Cardiac muscle cell (in vitro differentiated cells and primary cell): ENCODE measurements around the gene SPZ1. TPM values are rescaled to one million over a fixed set of nuclear protein-coding genes. Genes with fewer than 3 reads are reported as not detected.

Experiments used
- DNase-seq, 2 donors: peaks; one replicate each; pipeline versions ENCODE4 v3.0.0 to v3.0.0-alpha.2; 2010 to 2017; ENCODE audit warnings: low read depth in 1 of 2, low spot score in 1 of 2
- H3K27ac ChIP-seq: fragments of 200-600 bp; sonication (generic); 2 replicates; pipeline ENCODE4 v1.5.1; 2016
- H3K27me3 ChIP-seq: fragments of 200-600 bp; sonication (generic); 2 replicates; pipeline ENCODE4 v1.6.0; 2016; ENCODE audit warnings: control low read depth
- H3K36me3 ChIP-seq: fragments of 200-600 bp; sonication (generic); 2 replicates; pipeline ENCODE4 v1.5.1; 2016; ENCODE audit warnings: control low read depth
- H3K4me1 ChIP-seq: fragments of 200-600 bp; sonication (generic); 2 replicates; pipeline ENCODE4 v1.8.1; 2017; ENCODE audit warnings: low read depth, mild to moderate bottlenecking, mixed run types
- H3K4me3 ChIP-seq: fragments of 200-600 bp; sonication (generic); 2 replicates; pipeline ENCODE4 v1.5.1; 2016; ENCODE audit warnings: mild to moderate bottlenecking
- H3K9me3 ChIP-seq: fragments of 200-600 bp; sonication (generic); 2 replicates; pipeline ENCODE4 v1.5.1; 2017; ENCODE audit warnings: low read depth, mild to moderate bottlenecking, control low read depth
- polyA plus RNA-seq: library from polyadenylated mRNA; unstranded; fragments of >200 nt; fragmentation: Nextera tagmentation; extraction: Ambion mirVana; gene quantifications from 2 replicates; pipeline ENCODE4 v1.2.1, GENCODE V29; 2016
- total RNA-seq: library from RNA; depleted of rRNA; stranded (reverse); fragments of >200 nt; gene quantifications from 2 replicates; pipeline ENCODE4 v1.2.3, GENCODE V29; 2016
- TF ChIP-seq, protein P1 (sequence below): IDR thresholded peaks from 2 replicates; pipeline ENCODE4 v1.5.1; 2012; ENCODE audit warnings: low read depth, mild to moderate bottlenecking, low read length

SPZ1 gene
- total and polyA plus RNA-seq, 2 experiments from 2014 or later = not detected

DNA sequence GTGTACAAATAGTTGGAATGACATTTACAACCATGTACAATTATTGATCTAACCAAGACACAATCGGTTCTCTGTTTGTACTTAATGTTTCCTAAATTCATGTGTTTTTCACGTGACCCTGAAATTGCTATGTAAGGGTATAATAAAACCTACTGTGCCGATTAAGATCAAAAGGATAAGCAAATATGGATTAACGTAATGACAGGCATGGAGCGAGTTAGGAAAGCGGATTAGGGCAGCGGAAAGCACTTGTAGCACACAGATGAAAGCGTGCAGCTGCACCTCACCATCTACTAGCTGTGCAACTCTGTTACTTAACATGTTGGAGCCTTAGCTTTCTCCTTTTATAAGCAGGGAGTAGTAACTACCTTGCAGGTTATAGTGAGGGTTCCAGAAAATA lies 49.7 kb downstream of the SPZ1 start:
- no peak for DNase-seq
- Histone ChIP-seq H3K4me1 (no peaks in the 10 kb centered on the region), H3K36me3 (no peaks in the 10 kb centered on the region), H3K9me3 (no peaks in the 10 kb centered on the region), H3K4me3 (no peak overlapping the region), H3K27me3 (no peaks in the 10 kb centered on the region), H3K27ac (no peak overlapping the region)
- TF ChIP-seq, protein P1, sequence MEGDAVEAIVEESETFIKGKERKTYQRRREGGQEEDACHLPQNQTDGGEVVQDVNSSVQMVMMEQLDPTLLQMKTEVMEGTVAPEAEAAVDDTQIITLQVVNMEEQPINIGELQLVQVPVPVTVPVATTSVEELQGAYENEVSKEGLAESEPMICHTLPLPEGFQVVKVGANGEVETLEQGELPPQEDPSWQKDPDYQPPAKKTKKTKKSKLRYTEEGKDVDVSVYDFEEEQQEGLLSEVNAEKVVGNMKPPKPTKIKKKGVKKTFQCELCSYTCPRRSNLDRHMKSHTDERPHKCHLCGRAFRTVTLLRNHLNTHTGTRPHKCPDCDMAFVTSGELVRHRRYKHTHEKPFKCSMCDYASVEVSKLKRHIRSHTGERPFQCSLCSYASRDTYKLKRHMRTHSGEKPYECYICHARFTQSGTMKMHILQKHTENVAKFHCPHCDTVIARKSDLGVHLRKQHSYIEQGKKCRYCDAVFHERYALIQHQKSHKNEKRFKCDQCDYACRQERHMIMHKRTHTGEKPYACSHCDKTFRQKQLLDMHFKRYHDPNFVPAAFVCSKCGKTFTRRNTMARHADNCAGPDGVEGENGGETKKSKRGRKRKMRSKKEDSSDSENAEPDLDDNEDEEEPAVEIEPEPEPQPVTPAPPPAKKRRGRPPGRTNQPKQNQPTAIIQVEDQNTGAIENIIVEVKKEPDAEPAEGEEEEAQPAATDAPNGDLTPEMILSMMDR = no peak

- H3K9me3 ChIP-seq = no peaks in the 10 kb centered on the region
- TF ChIP-seq, protein P1 = no peak
- DNase-seq = no peak
- no peaks in the 10 kb centered on the region for H3K36me3 ChIP-seq
- H3K27ac ChIP-seq = no peak overlapping the region
- no peak overlapping the region for H3K4me3 ChIP-seq
- H3K27me3 ChIP-seq = no peaks in the 10 kb centered on the region
- H3K4me1 ChIP-seq = no peaks in the 10 kb centered on the region
Observed at GRCh38 chr5:80370390-80370789, 50.6 kb downstream of the SPZ1 start.

Other genes starting within 250 kb of the SPZ1 start
- 21.2 and 33.6 TPM in 2 replicates for gene SERINC5, start 64.0 kb upstream of the SPZ1 start, total RNA-seq
- 10.8 and 17.9 TPM in 2 replicates for gene SERINC5, start 64.0 kb upstream of the SPZ1 start, polyA plus RNA-seq
- 18.7 and 41.3 TPM in 2 replicates for gene ZFYVE16, start 88.1 kb downstream of the SPZ1 start, total RNA-seq
- 22.0 and 35.4 TPM in 2 replicates for gene ZFYVE16, start 88.1 kb downstream of the SPZ1 start, polyA plus RNA-seq
- gene FAM151B, start 168.1 kb downstream of the SPZ1 start, total RNA-seq = 1.0 and 2.0 TPM in 2 replicates
- gene FAM151B, start 168.1 kb downstream of the SPZ1 start, polyA plus RNA-seq = 0.84 and 1.3 TPM in 2 replicates